ENCODE data around the gene EHMT1. TPM values are rescaled to one million over a fixed set of nuclear protein-coding genes. Genes with fewer than 3 reads are reported as not detected.
"Not testable (repeated sequence)": the region's sequence is repeated elsewhere in the genome, so short reads cannot be mapped to it uniquely, and the experiment has no call there.

Gene EHMT1
- total RNA-seq, 1 donor from 2014 or later, result 39.5 TPM

DNA sequence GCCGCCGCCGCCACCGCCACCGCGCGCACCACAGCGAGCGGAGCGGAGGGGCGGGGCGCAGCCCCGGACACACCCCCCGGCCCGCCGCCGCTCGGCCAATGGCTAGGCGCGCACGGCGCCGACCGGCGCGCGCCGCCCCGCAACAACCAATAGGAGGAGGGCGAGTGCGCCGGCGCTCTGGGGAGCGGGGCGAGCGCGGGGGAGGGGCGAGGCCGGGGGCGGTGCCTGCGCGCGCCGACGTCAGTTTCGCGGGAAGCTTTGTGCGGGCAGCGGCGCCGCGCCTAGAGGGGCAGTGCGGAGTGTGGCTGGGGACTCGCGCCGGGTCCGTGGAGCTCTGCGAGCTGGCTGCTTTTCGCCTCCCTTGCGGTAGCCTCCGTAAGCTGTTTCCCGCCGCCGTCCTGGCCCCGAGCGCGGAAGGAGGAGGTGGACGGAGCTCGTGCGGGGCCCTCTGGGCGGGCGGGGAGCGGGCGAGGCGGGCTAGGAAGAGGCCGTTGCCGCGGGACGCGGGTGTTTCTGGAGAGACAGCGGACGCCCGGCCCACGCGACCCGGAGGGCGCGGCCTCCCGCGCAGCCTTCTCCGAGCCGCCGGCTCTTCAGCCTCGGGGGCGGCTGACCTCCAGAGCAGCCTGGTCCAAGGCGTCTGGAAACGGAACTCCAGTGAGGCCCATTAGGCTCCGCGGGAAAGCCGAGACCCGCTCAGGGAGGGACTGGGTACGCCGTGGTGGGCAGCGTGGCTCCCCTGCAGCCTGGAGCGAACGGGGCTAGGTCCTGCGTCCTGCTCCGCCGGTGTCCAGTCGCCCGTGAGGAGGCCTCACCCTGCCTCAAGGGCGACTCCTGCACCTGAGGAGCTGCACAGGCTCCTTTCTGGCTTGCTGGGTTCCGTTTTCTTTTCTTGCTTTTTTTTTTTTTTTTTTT is 28.1 kb upstream of the EHMT1 start, which contains the start of gene ZMYND19:
Gene ZMYND19 (minus strand): TSS at position 44 of the 915 bp plus-strand sequence. CDS start 249 bp downstream, outside the sequence.
- DNase-seq (ENCODE audit: low spot score), result peak; percentile 90

DNA sequence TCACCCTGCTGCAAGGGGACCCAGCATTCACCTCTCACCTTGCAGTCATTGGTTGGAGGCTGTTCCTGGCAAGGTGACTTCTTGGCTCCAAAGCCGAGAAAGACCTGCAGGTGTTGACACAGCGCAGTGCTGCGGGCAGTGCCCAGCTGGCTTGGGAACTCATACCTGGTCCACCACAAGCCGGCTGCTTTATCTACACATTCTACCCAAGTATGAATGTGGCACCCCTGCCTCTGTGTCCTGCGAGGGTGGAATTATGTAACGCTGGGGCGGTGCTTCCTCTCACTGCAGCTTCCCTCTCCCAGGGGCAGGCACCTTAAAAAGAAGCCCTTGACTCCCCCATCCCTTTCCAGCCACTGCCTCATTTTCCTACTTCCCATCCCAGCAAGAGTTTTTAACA is 26.0 kb upstream of the EHMT1 start:
- no peak for DNase-seq (ENCODE audit: low spot score)

DNA sequence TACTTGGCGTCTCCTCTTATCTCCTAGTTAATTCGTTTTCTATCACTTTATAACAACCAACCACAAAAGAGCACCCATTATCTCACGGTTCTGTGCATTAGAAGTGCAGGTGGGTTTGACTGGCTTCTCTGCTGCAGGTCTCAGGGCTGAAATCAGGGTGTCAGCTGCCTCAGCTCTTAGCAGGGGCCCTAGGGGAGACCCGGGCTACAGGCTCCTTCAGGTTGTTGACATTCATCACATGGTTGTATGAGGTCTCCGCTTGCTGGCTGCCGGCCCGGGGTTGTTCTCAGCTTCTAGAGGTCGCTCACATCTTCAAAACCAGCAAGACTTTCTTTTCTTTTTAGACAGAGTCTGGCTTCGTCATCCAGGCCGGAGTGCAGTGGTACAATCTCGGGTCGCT is 25.6 kb upstream of the EHMT1 start:
- no peak for DNase-seq (ENCODE audit: low spot score)

DNA sequence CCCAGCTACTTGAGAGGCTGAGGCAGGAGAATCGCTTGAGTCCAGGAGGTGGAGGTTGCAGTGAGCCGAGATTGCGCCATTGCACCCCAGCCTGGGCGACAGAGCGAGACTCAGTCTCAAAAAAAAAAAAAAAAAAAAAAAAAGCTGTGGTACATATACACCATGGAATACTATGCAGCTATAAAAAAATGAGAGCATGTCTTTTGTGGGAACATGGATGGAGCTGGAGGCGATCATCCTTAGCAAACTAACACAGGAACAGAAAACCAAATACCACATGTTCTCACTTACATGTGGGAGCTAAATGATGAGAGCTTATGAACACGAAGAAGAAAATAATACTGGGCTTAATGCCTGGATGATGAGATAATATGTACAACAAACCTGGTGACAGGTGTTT is 22.2 kb upstream of the EHMT1 start:
- not testable (repeated sequence) for DNase-seq (ENCODE audit: low spot score)

DNA sequence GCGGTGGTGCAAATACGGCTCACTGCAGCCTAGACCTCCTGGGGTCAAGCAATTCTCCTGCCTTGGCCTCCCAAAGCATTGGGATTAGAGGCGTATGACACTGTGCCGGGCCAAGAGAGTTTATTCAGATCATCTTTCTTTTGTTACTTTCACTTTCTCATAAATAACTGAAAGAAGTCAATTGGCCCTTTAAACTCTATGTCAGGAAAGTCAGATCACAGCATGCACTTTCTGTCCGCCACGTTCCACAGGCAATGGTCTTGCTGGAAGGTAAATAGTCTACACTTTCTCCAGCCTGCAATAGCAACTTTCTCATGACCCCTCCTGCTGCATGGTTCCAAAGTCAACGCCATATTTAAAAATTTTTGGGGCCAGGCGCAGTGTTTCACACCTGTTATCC is 19.9 kb upstream of the EHMT1 start:
- no peak for DNase-seq (ENCODE audit: low spot score)

DNA sequence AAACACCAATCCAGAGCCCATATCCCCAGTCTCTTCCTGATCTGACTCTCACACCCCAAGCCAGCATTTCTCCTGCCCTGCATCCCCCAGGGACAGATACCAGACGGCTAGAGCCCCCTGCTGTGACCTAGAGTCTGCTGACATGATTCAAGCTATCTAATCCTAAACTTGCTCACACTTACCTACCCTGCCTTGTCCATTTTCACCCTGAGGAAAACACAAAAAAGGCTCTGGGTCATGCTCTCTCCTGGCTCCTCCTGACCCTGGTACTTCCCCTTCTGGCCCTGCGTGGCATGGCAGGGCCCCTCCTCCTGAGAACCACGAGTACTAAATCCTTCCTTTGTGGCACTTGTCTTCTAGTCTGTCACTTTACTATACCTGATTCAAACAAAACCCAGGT is 16.1 kb upstream of the EHMT1 start:
- DNase-seq (ENCODE audit: low spot score), result no peak

DNA sequence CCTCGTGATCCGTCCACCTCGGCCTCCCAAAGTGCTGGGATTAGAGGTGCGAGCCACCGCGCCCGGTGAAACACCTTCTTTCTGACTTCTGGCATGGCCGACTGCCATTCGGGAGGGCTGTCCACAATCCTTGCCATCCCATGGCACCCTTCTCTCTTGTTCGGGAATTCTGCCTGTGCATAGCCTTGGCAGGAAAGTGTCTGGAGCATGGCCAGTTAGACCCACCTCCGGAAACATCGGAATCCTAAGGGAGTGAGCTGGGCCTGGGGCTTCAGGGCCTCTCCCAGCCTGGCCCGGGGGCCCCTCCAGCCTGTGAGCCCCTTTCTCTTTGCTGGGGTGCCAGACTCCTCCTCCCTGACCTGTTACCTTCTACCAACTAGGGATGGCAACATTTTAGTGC is 14.9 kb upstream of the EHMT1 start:
- DNase-seq (ENCODE audit: low spot score), result no peak

DNA sequence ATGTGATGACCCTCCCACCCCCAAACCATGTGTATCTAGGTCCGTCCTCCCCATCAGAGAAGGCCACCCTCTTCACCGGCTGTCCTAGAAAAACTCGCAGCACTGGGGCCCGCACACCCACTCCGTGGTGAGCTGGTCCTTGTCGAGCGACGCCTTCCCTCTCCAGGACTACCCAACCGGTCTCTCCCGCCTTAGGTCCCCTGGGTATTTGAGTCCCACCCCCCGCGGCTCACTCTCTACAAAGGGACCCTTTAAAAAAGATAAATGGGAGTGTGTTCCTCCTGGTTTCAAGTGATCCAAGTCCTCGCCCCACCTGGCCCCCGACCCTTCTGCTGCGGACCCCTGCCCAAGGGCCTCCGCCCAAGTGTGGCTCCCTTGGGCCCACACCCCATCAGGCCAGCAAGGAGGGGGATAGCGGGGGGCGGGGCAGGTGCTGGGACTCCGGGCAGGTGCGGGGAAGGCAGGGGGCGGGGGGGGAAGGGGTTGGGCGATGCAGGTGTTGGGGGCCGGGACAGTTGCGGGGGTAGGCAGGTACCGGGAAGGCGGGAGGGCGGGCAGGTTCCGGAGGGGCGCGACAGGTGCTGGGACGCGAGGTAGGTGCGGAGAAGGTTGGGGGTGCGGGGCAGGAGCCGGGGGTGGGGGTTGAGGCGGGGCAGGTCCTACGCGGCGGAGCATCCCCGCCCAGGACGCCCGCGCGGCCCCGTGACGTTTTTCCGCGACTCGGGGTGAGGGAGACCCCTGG is 14.3 kb upstream of the EHMT1 start:
- DNase-seq (ENCODE audit: low spot score), result no peak

DNA sequence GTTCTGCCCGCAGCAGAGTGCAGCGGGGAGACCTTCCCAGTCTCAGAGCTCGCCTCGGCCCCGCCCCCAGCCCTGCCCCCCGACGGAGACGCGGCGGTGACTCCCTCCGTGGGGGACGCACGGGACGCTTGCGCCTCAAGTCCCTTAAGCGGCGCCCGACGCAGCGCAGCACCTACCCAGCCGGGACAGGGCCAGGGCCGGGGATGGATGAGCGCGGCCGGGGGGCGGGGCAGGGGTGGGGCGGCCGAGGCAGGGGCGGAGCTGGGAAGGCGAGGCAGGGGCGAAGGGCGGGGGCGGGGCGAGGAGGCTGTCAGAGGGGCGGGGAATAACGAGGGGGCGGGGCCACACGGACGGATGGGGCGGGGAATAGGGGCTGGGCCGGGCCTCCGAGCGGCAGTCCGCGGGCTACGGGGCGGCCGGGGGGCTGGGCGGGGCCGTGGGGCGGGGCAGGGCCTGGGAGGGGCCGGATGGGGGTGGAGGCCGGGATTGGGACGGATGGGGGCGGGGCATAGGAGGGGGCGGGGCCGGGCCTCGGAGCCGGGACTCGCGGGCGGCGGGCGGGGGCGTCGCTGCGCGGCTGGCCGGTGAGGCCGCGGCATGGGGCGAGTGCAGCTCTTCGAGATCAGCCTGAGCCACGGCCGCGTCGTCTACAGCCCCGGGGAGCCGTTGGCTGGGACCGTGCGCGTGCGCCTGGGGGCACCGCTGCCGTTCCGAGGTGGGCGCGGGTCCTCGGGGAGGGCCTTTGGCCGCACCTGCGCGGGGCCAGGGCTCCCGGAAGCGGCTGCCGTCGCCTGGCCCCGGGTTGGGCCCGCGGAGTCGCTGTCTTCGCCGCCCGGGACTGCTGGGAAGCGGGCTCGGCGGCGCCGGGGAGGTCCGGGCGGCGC is 13.4 kb upstream of the EHMT1 start, which contains the start of gene ARRDC1:
Gene ARRDC1 (plus strand): TSS at position 566 of the 884 bp plus-strand sequence. CDS start 32 bp downstream, at position 598.
- DNase-seq (ENCODE audit: low spot score), result peak; percentile 92

DNA sequence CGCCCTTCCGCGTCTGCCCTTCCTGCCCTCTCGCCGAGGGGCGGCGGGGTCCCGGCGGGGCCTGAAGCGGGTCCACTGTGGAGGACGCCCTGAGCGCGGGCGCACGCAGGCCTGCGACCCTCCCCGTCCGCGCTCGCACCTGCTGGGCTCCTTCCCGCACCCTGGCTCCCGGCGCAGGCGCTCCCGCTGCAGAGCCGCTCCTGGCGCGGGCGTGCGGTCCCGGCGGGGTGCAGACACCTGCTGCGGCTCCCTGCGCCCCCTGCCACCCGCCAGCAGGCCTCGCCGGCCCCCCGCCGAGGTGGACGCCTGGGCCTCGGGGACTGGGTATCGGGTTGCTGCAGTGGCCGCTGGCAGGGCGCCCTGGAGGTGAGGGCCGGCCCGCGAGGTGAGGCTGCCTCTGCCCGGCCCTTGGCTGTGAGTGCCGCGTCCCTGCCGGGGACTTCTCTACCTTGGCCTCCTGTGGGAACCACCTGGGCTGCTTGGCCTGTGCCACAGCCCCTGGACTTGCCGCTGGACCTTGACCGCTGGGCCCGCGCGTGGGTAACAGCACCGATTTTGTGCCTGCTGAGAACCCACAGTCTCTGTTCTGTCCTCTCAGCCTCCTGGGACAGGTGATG is 12.7 kb upstream of the EHMT1 start:
- DNase-seq (ENCODE audit: low spot score), result no peak

DNA sequence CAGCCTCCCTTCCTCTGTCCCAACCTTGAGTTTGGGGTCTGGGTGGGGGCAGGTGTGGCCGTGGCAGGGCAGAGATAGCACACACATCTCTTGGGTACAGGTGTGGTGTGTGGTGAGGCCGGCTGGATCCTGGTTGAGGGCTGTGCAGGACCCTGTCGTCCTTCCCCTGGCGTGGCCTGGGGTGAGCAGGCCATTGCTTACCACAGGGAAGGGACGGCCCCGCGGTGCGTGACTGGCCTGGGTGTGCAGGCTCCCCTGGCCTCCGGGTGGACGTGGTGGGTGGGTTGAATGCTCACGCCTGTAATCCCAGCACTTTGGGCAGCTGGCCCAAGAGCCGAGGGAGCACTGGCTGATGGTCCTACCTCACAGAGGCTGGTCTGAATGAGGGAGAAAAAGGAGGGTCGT is 12.1 kb upstream of the EHMT1 start:
- DNase-seq (ENCODE audit: low spot score), result peak; percentile 43

DNA sequence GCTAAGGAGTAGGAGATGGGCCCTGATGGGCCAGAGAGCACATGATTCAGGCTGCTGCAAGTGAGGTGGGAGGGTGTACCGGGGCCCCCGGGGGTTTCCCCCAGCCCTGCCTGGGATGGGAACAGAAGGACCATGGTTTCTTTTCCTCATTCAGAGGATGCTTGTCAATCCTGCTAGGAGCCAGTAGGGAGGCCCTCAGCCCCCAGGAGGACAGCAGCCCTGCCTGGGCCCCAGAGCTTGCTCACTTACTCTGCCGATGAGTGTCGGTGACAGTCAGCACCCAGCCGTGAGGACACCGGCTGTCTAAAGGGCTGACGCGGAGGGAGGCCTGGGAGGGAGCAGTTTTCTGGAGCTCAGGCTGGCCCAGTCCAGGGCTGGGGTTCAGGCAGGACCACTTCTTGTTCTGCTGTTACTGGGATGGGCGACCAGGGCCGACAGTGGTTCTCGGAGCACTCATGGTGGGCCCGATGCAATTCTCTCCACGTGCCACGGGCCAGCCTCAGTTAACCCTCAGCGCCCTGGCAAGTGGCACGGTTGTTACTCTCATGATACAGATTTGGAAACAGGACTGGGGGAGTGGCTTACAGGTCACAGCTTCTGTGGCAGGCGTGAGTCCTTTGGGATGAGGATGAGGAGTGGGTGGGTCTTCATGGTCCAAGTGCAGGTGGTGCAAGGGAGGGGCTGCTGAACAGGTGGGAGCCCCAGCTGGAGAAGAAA is 11.5 kb upstream of the EHMT1 start:
- DNase-seq (ENCODE audit: low spot score), result peak; percentile 66

DNA sequence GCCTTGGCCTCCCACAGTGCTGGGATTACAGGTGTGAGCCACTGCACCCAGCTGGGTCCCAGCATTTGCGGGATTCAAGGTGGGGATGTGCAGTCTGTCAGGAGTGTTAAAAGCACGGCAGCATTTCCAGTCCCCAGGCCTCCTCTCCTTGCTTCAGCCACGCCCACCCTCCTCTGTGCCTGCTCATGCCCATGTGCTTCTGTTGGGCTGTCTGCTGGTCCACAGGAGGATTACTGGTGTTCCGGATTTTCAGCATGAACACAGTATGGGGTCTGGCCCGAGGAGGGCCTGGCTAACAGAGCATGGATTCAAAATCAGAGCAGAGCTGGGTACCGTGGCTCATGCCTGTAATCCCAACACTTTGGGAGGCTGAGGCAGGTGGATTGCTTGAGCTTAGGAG is 7.9 kb upstream of the EHMT1 start:
- DNase-seq (ENCODE audit: low spot score), result no peak

DNA sequence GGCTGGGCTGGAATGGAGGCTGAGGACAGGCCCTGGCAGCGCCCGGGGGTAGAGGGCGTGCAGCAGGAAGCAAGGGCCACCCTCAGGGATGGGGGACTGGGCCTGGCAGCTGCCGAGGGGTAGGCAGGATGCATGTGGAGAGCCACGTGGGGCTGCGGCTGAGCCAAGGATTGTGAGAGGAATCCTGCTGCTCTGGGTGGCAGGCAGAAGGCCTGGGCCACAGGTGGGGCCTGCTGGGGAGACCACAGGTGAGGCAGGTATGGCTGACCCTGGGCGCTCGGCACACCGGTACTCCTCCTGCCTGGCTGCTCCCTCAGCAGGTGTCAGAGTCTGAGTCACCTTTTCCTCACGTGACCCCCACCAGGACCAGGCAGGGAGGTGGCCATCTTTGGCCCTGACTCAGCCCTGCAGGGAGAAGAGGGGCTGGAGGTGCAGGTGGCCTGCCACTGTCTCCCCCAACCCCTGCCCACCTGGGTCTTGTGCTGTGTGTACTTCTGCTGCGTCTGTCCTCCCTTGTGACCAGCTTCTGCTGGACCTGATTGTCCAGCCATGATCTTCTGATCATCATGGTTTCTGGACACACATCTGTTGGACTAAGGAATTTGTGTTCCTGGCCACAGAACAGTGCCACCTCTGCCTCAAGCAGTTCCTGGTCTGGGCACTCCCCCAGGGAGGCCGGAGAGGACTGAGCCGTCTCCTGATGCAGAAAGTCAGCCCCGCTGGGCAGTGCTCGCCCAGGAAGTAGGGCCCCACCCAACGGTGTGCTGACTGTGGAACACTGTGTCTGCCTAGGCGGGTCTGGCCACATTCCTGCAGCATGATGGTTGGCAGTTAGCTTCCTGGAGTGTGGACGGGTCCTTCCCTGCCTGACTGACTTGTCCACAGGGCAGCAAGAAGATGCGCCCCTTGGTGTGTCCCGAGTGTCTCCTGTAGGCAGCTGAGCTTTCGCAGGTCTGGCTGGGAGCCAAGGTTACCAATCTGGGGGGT is 6.9 kb upstream of the EHMT1 start:
- peak; percentile 90 for DNase-seq (ENCODE audit: low spot score)

DNA sequence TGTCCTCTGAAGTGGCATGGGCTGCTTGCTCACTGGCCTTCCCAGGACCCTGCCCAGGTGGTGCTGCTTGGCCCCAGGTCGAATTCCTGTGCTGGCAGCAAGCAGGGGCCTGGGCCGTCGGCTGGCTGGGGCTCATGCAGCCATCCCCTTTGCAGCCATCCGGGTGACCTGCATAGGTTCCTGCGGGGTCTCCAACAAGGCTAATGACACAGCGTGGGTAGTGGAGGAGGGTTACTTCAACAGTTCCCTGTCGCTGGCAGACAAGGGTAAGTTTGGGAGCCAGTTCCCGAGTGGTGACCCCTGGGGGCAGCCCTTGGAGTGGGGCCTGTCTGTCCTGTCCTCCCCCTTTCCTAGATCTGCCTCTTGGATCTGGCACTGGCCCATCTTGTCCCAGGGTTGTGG is 6.1 kb upstream of the EHMT1 start:
- no peak for DNase-seq (ENCODE audit: low spot score)

DNA sequence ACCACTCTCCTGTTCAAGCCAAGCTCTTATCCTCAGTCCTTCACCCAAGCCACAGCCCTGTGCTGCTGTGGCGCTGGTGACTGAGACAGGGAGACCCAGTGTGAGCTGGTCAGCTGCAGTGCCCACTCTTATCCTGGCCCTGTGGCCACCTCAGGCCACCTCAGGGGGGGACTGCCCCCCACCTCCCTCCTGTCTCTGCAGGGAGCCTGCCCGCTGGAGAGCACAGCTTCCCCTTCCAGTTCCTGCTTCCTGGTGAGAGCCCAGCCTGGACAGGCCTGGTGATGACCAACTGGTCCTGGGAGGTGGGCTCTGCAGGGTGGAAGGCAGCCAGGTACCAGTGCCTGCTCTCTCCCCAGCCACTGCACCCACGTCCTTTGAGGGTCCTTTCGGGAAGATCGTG is 5.5 kb upstream of the EHMT1 start:
- no peak for DNase-seq (ENCODE audit: low spot score)

DNA sequence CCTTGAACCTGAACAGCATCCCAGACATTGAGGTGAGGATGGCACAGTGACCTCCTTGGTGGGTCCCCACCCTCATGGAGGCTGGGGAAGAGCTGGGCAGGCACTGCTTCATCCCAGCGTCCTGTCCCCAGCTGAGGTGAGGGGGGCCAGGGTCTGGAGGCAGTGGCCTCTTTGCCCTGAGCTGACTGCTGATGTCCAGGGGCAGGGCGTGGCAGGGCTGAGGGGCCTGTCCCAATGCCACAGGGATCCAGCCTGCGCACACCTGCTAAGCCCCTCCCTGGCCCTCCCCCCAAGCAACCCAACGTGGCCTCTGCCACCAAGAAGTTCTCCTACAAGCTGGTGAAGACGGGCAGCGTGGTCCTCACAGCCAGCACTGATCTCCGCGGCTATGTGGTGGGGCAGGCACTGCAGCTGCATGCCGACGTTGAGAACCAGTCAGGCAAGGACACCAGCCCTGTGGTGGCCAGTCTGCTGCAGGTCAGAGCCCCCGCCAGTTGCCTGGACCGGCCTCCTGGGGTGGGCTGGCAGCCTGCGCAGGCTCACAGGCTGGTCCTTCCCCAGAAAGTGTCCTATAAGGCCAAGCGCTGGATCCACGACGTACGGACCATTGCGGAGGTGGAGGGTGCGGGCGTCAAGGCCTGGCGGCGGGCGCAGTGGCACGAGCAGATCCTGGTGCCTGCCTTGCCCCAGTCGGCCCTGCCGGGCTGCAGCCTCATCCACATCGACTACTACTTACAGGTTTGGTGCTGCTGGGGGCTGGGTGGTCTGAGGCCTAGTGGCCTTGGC is 4.9 kb upstream of the EHMT1 start:
- no peak for DNase-seq (ENCODE audit: low spot score)

DNA sequence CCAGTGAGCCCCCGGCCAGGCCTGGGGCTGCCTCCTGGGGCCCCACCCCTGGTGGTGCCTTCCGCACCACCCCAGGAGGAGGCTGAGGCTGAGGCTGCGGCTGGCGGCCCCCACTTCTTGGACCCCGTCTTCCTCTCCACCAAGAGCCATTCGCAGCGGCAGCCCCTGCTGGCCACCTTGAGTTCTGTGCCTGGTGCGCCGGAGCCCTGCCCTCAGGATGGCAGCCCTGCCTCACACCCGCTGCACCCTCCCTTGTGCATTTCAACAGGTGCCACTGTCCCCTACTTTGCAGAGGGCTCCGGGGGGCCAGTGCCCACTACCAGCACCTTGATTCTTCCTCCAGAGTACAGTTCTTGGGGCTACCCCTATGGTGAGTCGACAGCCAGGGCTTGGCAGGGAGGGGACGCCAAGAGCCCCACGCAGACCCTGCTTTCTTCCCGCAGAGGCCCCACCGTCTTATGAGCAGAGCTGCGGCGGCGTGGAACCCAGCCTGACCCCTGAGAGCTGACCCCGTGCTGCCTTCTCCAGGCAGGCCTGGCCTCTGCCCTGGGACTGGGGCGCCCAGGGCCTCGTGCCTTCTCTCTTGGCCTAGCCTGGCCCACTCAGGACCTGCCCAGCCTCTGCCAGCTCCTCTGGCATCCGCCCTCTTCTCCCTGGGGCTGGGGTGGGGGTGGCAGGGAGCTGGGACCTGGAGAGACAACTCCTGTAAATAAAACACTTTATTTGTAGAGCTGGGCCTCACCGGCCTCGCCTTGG is 4.0 kb upstream of the EHMT1 start:
- no peak for DNase-seq (ENCODE audit: low spot score)

All from umbilical cord (tissue), 2 donors.